K562 (cell line): Measurements from ENCODE around the gene PODNL1. TPM values are rescaled to one million over a fixed set of nuclear protein-coding genes. Genes with fewer than 3 reads are reported as not detected.

ENCODE experiments used
- ATAC-seq: fragments of 200-7000 bp; cut with Tn5 transposase; 3 replicates; pipeline ENCODE4 v1.9.1; 2020; ENCODE audit warnings: moderate library complexity
- BruUV-seq: library from RNA; stranded (reverse); fragments of 400-500 nt; replicated peaks from 2 replicates; lab custom pipeline; 2021; lab: Mats Ljungman, UMichigan
- CTCF ChIA-PET: fragments of 300-600 bp; formaldehyde crosslinking; extraction: SDS; loops from one replicate; lab custom pipeline; 2021; ENCODE audit warnings: low intra/inter-chr PET ratio; lab: Yijun Ruan, JAX
- POLR2A ChIA-PET: fragments of 300-600, 350-650 bp; sonication (Branson Sonifier 250); formaldehyde crosslinking; extraction: SDS; loops from one replicate; lab custom pipeline; 2021; ENCODE audit warnings: antibody characterized with exemption, inconsistent platforms; lab: Yijun Ruan, JAX
- DNase-seq, 4 experiments: peaks; one replicate each; pipeline versions ENCODE4 v3.0.0 to v3.0.0-alpha.2; 2011 to 2018; ENCODE audit warnings: low spot score in 3 of 4, mixed read lengths in 3 of 4; ENCODE audit errors: extremely low read depth in 1 of 4
- FAIRE-seq: peaks from 2 replicates; lab custom pipeline; 2011; peaks lifted over from hg19 to GRCh38; lab: Jason Lieb, UNC
- H2AFZ ChIP-seq: 2 replicates; pipeline ENCODE4 v1.6.0; 2011; ENCODE audit warnings: low read depth, low read length, control low read depth, inconsistent platforms
- H3K27ac ChIP-seq: fragments of 200-600 bp; 3 replicates; pipeline ENCODE4 v1.8.0; 2011; ENCODE audit warnings: low read depth, mild to moderate bottlenecking, control low read depth, inconsistent platforms, low read length, moderate library complexity, mixed read lengths; ENCODE audit errors: extremely low read depth
- H3K27me3 ChIP-seq, 2 experiments: fragments of 300-600 bp in 1 of 2; 2 replicates in 1 of 2; 3 replicates in 1 of 2; pipeline versions ENCODE4 v1.6.0 to v1.8.0; 2011; ENCODE audit warnings: inconsistent platforms in 2 of 2, low read length in 2 of 2, mild to moderate bottlenecking in 1 of 2, mixed read lengths in 1 of 2, moderate library complexity in 1 of 2; ENCODE audit not compliant: control insufficient read depth in 2 of 2, insufficient read depth in 2 of 2
- H3K36me3 ChIP-seq: fragments of 300-600 bp; 3 replicates; pipeline ENCODE4 v1.8.0; 2011; ENCODE audit warnings: mild to moderate bottlenecking, low read length, inconsistent platforms; ENCODE audit not compliant: control insufficient read depth, insufficient read depth
- H3K4me1 ChIP-seq, 2 experiments: fragments of 200-600 bp in 1 of 2; replicated peaks in 1 of 2; 2 replicates in 1 of 2; 3 replicates in 1 of 2; pipeline versions ENCODE4 v1.5.1 to v1.8.0; 2011; ENCODE audit warnings: inconsistent platforms in 2 of 2, low read length in 2 of 2, mild to moderate bottlenecking in 1 of 2, mixed read lengths in 1 of 2, moderate library complexity in 1 of 2; ENCODE audit not compliant: control insufficient read depth in 2 of 2, insufficient read depth in 2 of 2
- H3K4me2 ChIP-seq: 2 replicates; pipeline ENCODE4 v1.6.1; 2011; ENCODE audit warnings: low read length, control low read depth, inconsistent platforms, mixed read lengths; ENCODE audit not compliant: insufficient read depth
- H3K4me3 ChIP-seq: fragments of 200-600 bp; sonication (generic), shearing (Covaris generic); 2 replicates; pipeline ENCODE4 v1.5.1; 2016; ENCODE audit warnings: control low read depth, inconsistent platforms
- H3K79me2 ChIP-seq: fragments of 200-600 bp; 3 replicates; pipeline ENCODE4 v1.8.0; 2011; ENCODE audit warnings: low read length, inconsistent platforms; ENCODE audit not compliant: control insufficient read depth, insufficient read depth
- H3K9ac ChIP-seq, 2 experiments: 2 replicates each; pipeline versions ENCODE4 v1.6.0 to v1.6.1; 2011; ENCODE audit warnings: low read depth in 2 of 2, low read length in 2 of 2, control low read depth in 1 of 2, inconsistent platforms in 1 of 2, mild to moderate bottlenecking in 1 of 2, mixed read lengths in 1 of 2; ENCODE audit not compliant: insufficient read depth in 1 of 2
- H3K9me1 ChIP-seq: one replicate; pipeline ENCODE4 v1.6.0; 2011; ENCODE audit warnings: inconsistent platforms, mild to moderate bottlenecking, low read length, moderate library complexity; ENCODE audit not compliant: control insufficient read depth, insufficient read depth
- H3K9me3 ChIP-seq: replicated peaks from 2 replicates; pipeline ENCODE4 v1.5.1; 2011; ENCODE audit warnings: low read depth, low read length, inconsistent platforms; ENCODE audit not compliant: control insufficient read depth, insufficient read depth
- H4K20me1 ChIP-seq: replicated peaks from 2 replicates; pipeline ENCODE4 v1.6.1; 2011; ENCODE audit warnings: low read length, inconsistent platforms, mixed read lengths; ENCODE audit not compliant: control insufficient read depth, insufficient read depth
- E2F1 ChIP-seq: sonication (generic); formaldehyde crosslinking; IDR thresholded peaks from 2 replicates; pipeline ENCODE4 v1.8.1; 2023; ENCODE audit warnings: mild to moderate bottlenecking, missing genetic modification reagents, moderate library complexity
- KDM4B ChIP-seq, 2 experiments: fragments of 450-650 bp in 1 of 2; sonication (generic) in 1 of 2; IDR thresholded peaks; 2 replicates each; pipeline ENCODE4 v1.6.1; 2016 to 2017; ENCODE audit warnings: borderline replicate concordance in 2 of 2, antibody characterized with exemption in 1 of 2, low read depth in 1 of 2, mild to moderate bottlenecking in 1 of 2
- MECOM ChIP-seq: fragments of 250-450 bp; sonication (Bioruptor Pico); IDR thresholded peaks from 2 replicates; pipeline ENCODE4 v1.8.0; 2022; ENCODE audit warnings: inconsistent platforms
- PCBP2 ChIP-seq: fragments of 200-400 bp; formaldehyde crosslinking; IDR thresholded peaks from 2 replicates; pipeline ENCODE4 v1.6.1; 2018; ENCODE audit warnings: low read length, low read depth, mild to moderate bottlenecking, moderate library complexity; ENCODE audit not compliant: poor library complexity, severe bottlenecking
- POLR2B ChIP-seq: fragments of 450-650 bp; IDR thresholded peaks from 2 replicates; pipeline ENCODE4 v1.6.1; 2018; ENCODE audit warnings: low read depth; ENCODE audit not compliant: partially characterized antibody
- POLR3G ChIP-seq: IDR thresholded peaks from 2 replicates; pipeline ENCODE4 v1.6.1; 2011; ENCODE audit not compliant: insufficient read length, insufficient replicate concordance; ENCODE audit errors: extremely low read depth
- PTBP1 ChIP-seq: fragments of 200-400 bp; formaldehyde crosslinking; IDR thresholded peaks from 2 replicates; pipeline ENCODE4 v1.6.1; 2017; ENCODE audit warnings: low read depth, low read length
- RFX1 ChIP-seq: fragments of 450-650 bp; IDR thresholded peaks from 2 replicates; pipeline ENCODE4 v1.6.1; 2016; ENCODE audit warnings: mild to moderate bottlenecking, moderate library complexity
- ZNF121 ChIP-seq: sonication (generic); formaldehyde crosslinking; conservative IDR thresholded peaks from 2 replicates; pipeline ENCODE4 v1.8.0; 2022; ENCODE audit warnings: missing genetic modification reagents
- ZNF232 ChIP-seq: sonication (generic); formaldehyde crosslinking; IDR thresholded peaks from 2 replicates; pipeline ENCODE4 v1.8.0; 2022; ENCODE audit warnings: mild to moderate bottlenecking, missing genetic modification reagents
- ZNF318 ChIP-seq, 2 experiments: fragments of 450-650 bp; IDR thresholded peaks; 2 replicates each; pipeline ENCODE4 v1.6.1; 2016; ENCODE audit warnings: mild to moderate bottlenecking in 2 of 2, borderline replicate concordance in 1 of 2, low read depth in 1 of 2, moderate library complexity in 1 of 2
- ZNF696 ChIP-seq: fragments of 250-450 bp; sonication (Bioruptor Pico); conservative IDR thresholded peaks from 2 replicates; pipeline ENCODE4 v1.4.0; 2020; ENCODE audit warnings: mild to moderate bottlenecking, moderate library complexity
- ZSCAN29 ChIP-seq: fragments of 450-650 bp; IDR thresholded peaks from 2 replicates; pipeline ENCODE4 v1.6.1; 2017
- WGBS: fragments of 100-300 bp; shearing (Covaris generic); methylation state at CpG from one replicate; pipeline ENCODE4 v1.1.6; 2016; ENCODE audit warnings: low coverage, mixed read lengths; ENCODE audit not compliant: insufficient coverage; ENCODE audit errors: missing lambda C conversion rate; 5-methylcytosine and 5-hydroxymethylcytosine counted together
- in situ Hi-C: fragments of 300-500 bp; cut with MboI; formaldehyde crosslinking; loops from 4 replicates; pipeline ENCODE4 v1.15.0; 2018; ENCODE audit warnings: inconsistent platforms, mixed read lengths
- intact Hi-C: fragments of 100-400 bp; cut with micrococcal nuclease; formaldehyde crosslinking; loops from 2 replicates; pipeline ENCODE4 v1.14.2; 2022
- polyA plus RNA-seq, 8 experiments: library from polyadenylated mRNA; depleted of rRNA in 4 of 8; stranded (reverse) in 5 of 8; unstranded in 3 of 8; fragments of >200 nt; fragmentation: Nextera tagmentation in 2 of 8; fragmentation: Illumina TruSeq in 1 of 8; extraction: Ambion mirVana in 2 of 8; extraction: Trizol in 1 of 8; gene quantifications; 2 replicates each; pipeline versions ENCODE4 v1.2.1 to v1.2.3, GENCODE V29; 2011 to 2014; ENCODE audit warnings: inconsistent platforms in 1 of 8, missing spikeins in 1 of 8
- total RNA-seq, 7 experiments: library from RNA; depleted of rRNA in 6 of 7; stranded (reverse); fragments of >200 nt in 6 of 7; fragmentation: Illumina TruSeq in 2 of 7; extraction: Trizol in 2 of 7; gene quantifications; 2 replicates each; pipeline versions ENCODE4 v1.2.1 to v1.2.3, GENCODE V29; 2011 to 2021; ENCODE audit warnings: low replicate concordance in 1 of 7

Gene PODNL1
- total and polyA plus RNA-seq, 9 of the 15 experiments (the other 6 are each of a cell fraction or from before 2014, with no cell fraction given), result 0.18 to 0.47 (median 0.23) TPM; not detected in 3

- no peak for FAIRE-seq
- no peaks in the 10 kb centered on the region for H3K36me3 ChIP-seq
- no peak for ATAC-seq
- no peak overlapping the region for H3K4me3 ChIP-seq
- ChIA-PET POLR2A (interaction anchor here (0.6 to 2.1 kb wide), 5 partner anchors 97 to 255 kb away, joined by 3 to 5 read pairs (median 3); partner anchors contain the start of genes ASF1B, IL27RA and RFX1), CTCF (interaction anchor here (1.0 to 2.8 kb wide), 3 partner anchors 151 to 199 kb away, joined by 4 to 39 read pairs (median 6); partner anchors contain the start of genes IL27RA and MISP3)
- in situ Hi-C loops, result loop anchor here (5.0 kb wide), 1 partner anchor 191 kb away; the partner anchor contains the start of gene MISP3
- peak overlapping the region in 1 of 2 experiments; percentile 86; a peak in 3 of 4 replicates for H3K9ac ChIP-seq
- H3K79me2 ChIP-seq, result no peaks in the 10 kb centered on the region
- H3K4me1 ChIP-seq, result peaks cover 17 to 64% of the 10 kb centered on the region in 2 experiments
- no TSS peak for BruUV-seq
- H3K27me3 ChIP-seq, result no peaks in the 10 kb centered on the region; a peak in 1 of 5 replicates
- intact Hi-C loops, result loop anchor here (5.0 kb wide), 1 partner anchor 466 kb away; no protein-coding TSS in a partner anchor
- 90% methylated on average over 6 of the region's 12 CpGs for WGBS
- no peaks in the 10 kb centered on the region for H3K9me3 ChIP-seq
- H4K20me1 ChIP-seq, result no peaks in the 10 kb centered on the region
- DNase-seq, result no peak
- 0 out of 3 replicates have a peak overlapping the region, but pooled peaks have one; percentile 43 for H3K27ac ChIP-seq
- peak overlapping the region; percentile 67; the same call in 1 of the 2 replicates for H2AFZ ChIP-seq
- H3K4me2 ChIP-seq, result no peak overlapping the region
- no peaks in the 10 kb centered on the region for H3K9me1 ChIP-seq
- no peak for TF ChIP-seq PCBP2
- no peak for TF ChIP-seq E2F1 (CRISPR knock-in tag)
- no peak for TF ChIP-seq ZSCAN29
- no peak for TF ChIP-seq ZNF232
- no peak for TF ChIP-seq POLR2B
- TF ChIP-seq MECOM (CRISPR knock-in tag), result no peak
- TF ChIP-seq RFX1, result no peak
- no peak for TF ChIP-seq POLR3G
- no peak for TF ChIP-seq ZNF696 (CRISPR knock-in tag)
- no peak for TF ChIP-seq ZNF121 (CRISPR knock-in tag)
- no peak for TF ChIP-seq KDM4B (IDR thresholded peaks at IDR 0.05; ENCODE audit: borderline replicate concordance in 2 of 2, low read depth in 1 of 2)
- TF ChIP-seq ZNF318 (IDR thresholded peaks at IDR 0.05; ENCODE audit: borderline replicate concordance in 1 of 2, low read depth in 1 of 2), result no peak
- no peak for TF ChIP-seq PTBP1
These were observed 56.9 kb downstream of the PODNL1 start for GRCh38 chr19:13881251-13881691.
